Astrocyte (in vitro differentiated cells and primary cell): Measurements from ENCODE around the gene PLA2G4E. TPM values are rescaled to one million over a fixed set of nuclear protein-coding genes. Genes with fewer than 3 reads are reported as not detected.

Source experiments
- DNase-seq: peaks from one replicate; pipeline ENCODE4 v3.0.0-alpha.2; 2010; ENCODE audit warnings: low read depth
- FAIRE-seq: peaks from 2 replicates; lab custom pipeline; 2011; peaks lifted over from hg19 to GRCh38; lab: Jason Lieb, UNC
- H2AFZ ChIP-seq: 2 replicates; pipeline ENCODE4 v1.6.0; 2012; ENCODE audit warnings: low read depth, low read length, inconsistent platforms
- H3K27ac ChIP-seq: 2 replicates; pipeline ENCODE4 v1.5.1; 2011; ENCODE audit warnings: low read depth, low read length, inconsistent platforms
- H3K27me3 ChIP-seq: 2 replicates; pipeline ENCODE4 v1.6.0; 2011; ENCODE audit warnings: low read length, inconsistent platforms; ENCODE audit not compliant: insufficient read depth
- H3K36me3 ChIP-seq: 2 replicates; pipeline ENCODE4 v1.5.1; 2011; ENCODE audit warnings: low read length, inconsistent platforms; ENCODE audit not compliant: insufficient read depth
- H3K4me1 ChIP-seq: 2 replicates; pipeline ENCODE4 v1.5.1; 2011; ENCODE audit warnings: low read length, inconsistent platforms; ENCODE audit not compliant: insufficient read depth
- H3K4me2 ChIP-seq: 2 replicates; pipeline ENCODE4 v1.6.0; 2012; ENCODE audit warnings: low read length, inconsistent platforms
- H3K4me3 ChIP-seq: 2 replicates; pipeline ENCODE4 v1.5.1; 2011; ENCODE audit warnings: low read depth, mild to moderate bottlenecking, low read length, inconsistent platforms; ENCODE audit not compliant: insufficient read depth
- H3K79me2 ChIP-seq: 2 replicates; pipeline ENCODE4 v1.6.0; 2012; ENCODE audit warnings: mild to moderate bottlenecking, low read length, inconsistent platforms; ENCODE audit not compliant: insufficient read depth
- H3K9ac ChIP-seq: 2 replicates; pipeline ENCODE4 v1.6.0; 2012; ENCODE audit warnings: mild to moderate bottlenecking, low read length, inconsistent platforms
- H3K9me3 ChIP-seq: 2 replicates; pipeline ENCODE4 v1.5.1; 2012; ENCODE audit warnings: low read depth, mild to moderate bottlenecking, low read length, inconsistent platforms; ENCODE audit not compliant: insufficient read depth
- H4K20me1 ChIP-seq: 2 replicates; pipeline ENCODE4 v1.6.0; 2012; ENCODE audit warnings: low read length, inconsistent platforms; ENCODE audit not compliant: insufficient read depth
- H3K27ac Mint-ChIP-seq: one replicate; pipeline ENCODE4 v1.8.0; 2021; ENCODE audit warnings: mild to moderate bottlenecking, mixed read lengths; ENCODE audit not compliant: unreplicated experiment
- H3K27me3 Mint-ChIP-seq: one replicate; pipeline ENCODE4 v1.8.0; 2021; ENCODE audit warnings: low read depth, mixed read lengths; ENCODE audit not compliant: unreplicated experiment
- H3K36me3 Mint-ChIP-seq: one replicate; pipeline ENCODE4 v1.8.0; 2021; ENCODE audit warnings: low read depth, mixed read lengths; ENCODE audit not compliant: unreplicated experiment
- H3K4me1 Mint-ChIP-seq: one replicate; pipeline ENCODE4 v1.8.0; 2021; ENCODE audit warnings: low read depth, mixed read lengths; ENCODE audit not compliant: unreplicated experiment
- H3K4me3 Mint-ChIP-seq: one replicate; pipeline ENCODE4 v1.8.0; 2021; ENCODE audit warnings: mild to moderate bottlenecking, moderate library complexity, mixed read lengths; ENCODE audit not compliant: unreplicated experiment
- H3K9me3 Mint-ChIP-seq: one replicate; pipeline ENCODE4 v1.8.0; 2021; ENCODE audit warnings: mild to moderate bottlenecking, mixed read lengths; ENCODE audit not compliant: unreplicated experiment
- CTCF ChIP-seq: IDR thresholded peaks from 2 replicates; pipeline ENCODE4 v1.5.1; 2011; ENCODE audit warnings: low read depth, mild to moderate bottlenecking, inconsistent platforms, low read length, moderate library complexity; ENCODE audit not compliant: insufficient read depth
- EZH2 ChIP-seq: IDR thresholded peaks from 2 replicates; pipeline ENCODE4 v1.6.1; 2012; ENCODE audit warnings: mild to moderate bottlenecking, low read length, inconsistent platforms; ENCODE audit not compliant: insufficient read depth
- total RNA-seq: library from RNA; stranded (reverse); gene quantifications from 2 replicates; pipeline ENCODE4 v1.2.1, GENCODE V29; 2021

The PLA2G4E gene
- total RNA-seq, 1 donor from 2014 or later = not detected

- TF ChIP-seq EZH2 = no peak
- no peak for TF ChIP-seq CTCF
- peak overlapping the region; percentile 41 for H3K27ac Mint-ChIP-seq
Measured at GRCh38 chr15:41955100-41955499, 65.7 kb downstream of the PLA2G4E start.

GRCh38 chr15:41954036-41954435 is 66.8 kb downstream of the PLA2G4E start:
- H2AFZ ChIP-seq = no peak overlapping the region
- DNase-seq (no peak), FAIRE-seq (no peak)
- H4K20me1 ChIP-seq = peaks cover 28% of the 10 kb centered on the region
- no peak overlapping the region for H3K27ac Mint-ChIP-seq
- H3K36me3 ChIP-seq = peaks cover 16% of the 10 kb centered on the region
- H3K79me2 ChIP-seq = peaks cover 58% of the 10 kb centered on the region
- H3K4me3 ChIP-seq = no peak overlapping the region
- no peak overlapping the region for H3K4me3 Mint-ChIP-seq
- H3K27me3 Mint-ChIP-seq = no peaks in the 10 kb centered on the region
- TF ChIP-seq EZH2 (no peak), CTCF (no peak)
- H3K9me3 Mint-ChIP-seq = no peaks in the 10 kb centered on the region
- H3K4me1 ChIP-seq = peaks cover 16% of the 10 kb centered on the region
- H3K27ac ChIP-seq = no peak overlapping the region
- H3K4me2 ChIP-seq = no peak overlapping the region
- peaks cover 34% of the 10 kb centered on the region for H3K4me1 Mint-ChIP-seq
- no peaks in the 10 kb centered on the region for H3K9me3 ChIP-seq
- no peak overlapping the region for H3K9ac ChIP-seq
- H3K36me3 Mint-ChIP-seq = peaks cover 23% of the 10 kb centered on the region
- no peaks in the 10 kb centered on the region for H3K27me3 ChIP-seq

More at GRCh38 chr15:41955100-41955499, 65.7 kb downstream of the PLA2G4E start:
- Histone ChIP-seq H3K4me3 (no peak overlapping the region), H3K4me2 (no peak overlapping the region), H4K20me1 (peaks cover 28% of the 10 kb centered on the region), H2AFZ (no peak overlapping the region), H3K79me2 (peaks cover 63% of the 10 kb centered on the region), H3K36me3 (peaks cover 16% of the 10 kb centered on the region), H3K9ac (no peak overlapping the region), H3K4me1 (peaks cover 12% of the 10 kb centered on the region), H3K9me3 (no peaks in the 10 kb centered on the region), H3K27me3 (no peaks in the 10 kb centered on the region), H3K27ac (no peak overlapping the region)
- Mint-ChIP-seq H3K27me3 (no peaks in the 10 kb centered on the region), H3K9me3 (peaks cover 3% of the 10 kb centered on the region), H3K4me1 (peaks cover 28% of the 10 kb centered on the region), H3K4me3 (no peak overlapping the region), H3K36me3 (peaks cover 23% of the 10 kb centered on the region)
- DNase-seq (no peak), FAIRE-seq (no peak)

GRCh38 chr15:41952013-41952563 is 68.8 kb downstream of the PLA2G4E start:
- no peak overlapping the region for H3K4me2 ChIP-seq
- Mint-ChIP-seq H3K27me3 (no peaks in the 10 kb centered on the region), H3K36me3 (peaks cover 20% of the 10 kb centered on the region), H3K4me1 (peaks cover 40% of the 10 kb centered on the region), H3K9me3 (no peaks in the 10 kb centered on the region), H3K4me3 (no peak overlapping the region), H3K27ac (no peak overlapping the region)
- H3K9me3 ChIP-seq = no peaks in the 10 kb centered on the region
- peaks cover 55% of the 10 kb centered on the region for H3K79me2 ChIP-seq
- H3K27ac ChIP-seq = no peak overlapping the region
- no peak for FAIRE-seq
- H3K4me3 ChIP-seq = no peak overlapping the region
- no peak overlapping the region for H3K9ac ChIP-seq
- no peak for TF ChIP-seq EZH2
- TF ChIP-seq CTCF = no peak
- peaks cover 20% of the 10 kb centered on the region for H4K20me1 ChIP-seq
- H2AFZ ChIP-seq = no peak overlapping the region
- peaks cover 16% of the 10 kb centered on the region for H3K4me1 ChIP-seq
- DNase-seq = no peak
- no peaks in the 10 kb centered on the region for H3K27me3 ChIP-seq
- peaks cover 16% of the 10 kb centered on the region for H3K36me3 ChIP-seq
